Fibroblast of upper back skin (primary cell): ENCODE measurements around the gene PMM2.
A peak's percentile ranks its signal among the peaks of the same experiment; 100 is the strongest.
"Not testable (repeated sequence)": the region's sequence is repeated elsewhere in the genome, so short reads cannot be mapped to it uniquely, and the experiment has no call there.

Source experiments
- DNase-seq: peaks from one replicate; pipeline ENCODE4 v3.0.0-alpha.2; 2013

Gene PMM2

DNA sequence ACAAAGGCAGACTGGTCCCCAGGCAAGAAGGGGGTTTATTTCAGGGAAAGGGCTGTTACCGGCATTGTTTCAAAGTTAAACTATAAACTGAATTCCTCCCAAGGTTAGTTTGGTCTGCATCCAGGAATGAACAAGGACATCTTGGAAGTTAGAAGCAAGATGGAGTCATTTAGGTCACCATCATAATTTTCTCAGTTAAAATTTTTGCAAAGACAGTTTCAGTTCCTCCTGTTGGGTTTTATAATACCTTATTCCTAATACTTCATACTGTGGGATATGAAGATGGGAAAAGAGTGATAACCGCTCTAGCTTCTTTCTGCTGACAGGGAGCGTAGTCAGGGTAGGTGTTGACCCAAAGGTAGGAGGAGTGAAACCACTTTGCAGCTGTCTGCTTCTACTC is 24.8 kb downstream of the PMM2 start:
- no peak for DNase-seq

DNA sequence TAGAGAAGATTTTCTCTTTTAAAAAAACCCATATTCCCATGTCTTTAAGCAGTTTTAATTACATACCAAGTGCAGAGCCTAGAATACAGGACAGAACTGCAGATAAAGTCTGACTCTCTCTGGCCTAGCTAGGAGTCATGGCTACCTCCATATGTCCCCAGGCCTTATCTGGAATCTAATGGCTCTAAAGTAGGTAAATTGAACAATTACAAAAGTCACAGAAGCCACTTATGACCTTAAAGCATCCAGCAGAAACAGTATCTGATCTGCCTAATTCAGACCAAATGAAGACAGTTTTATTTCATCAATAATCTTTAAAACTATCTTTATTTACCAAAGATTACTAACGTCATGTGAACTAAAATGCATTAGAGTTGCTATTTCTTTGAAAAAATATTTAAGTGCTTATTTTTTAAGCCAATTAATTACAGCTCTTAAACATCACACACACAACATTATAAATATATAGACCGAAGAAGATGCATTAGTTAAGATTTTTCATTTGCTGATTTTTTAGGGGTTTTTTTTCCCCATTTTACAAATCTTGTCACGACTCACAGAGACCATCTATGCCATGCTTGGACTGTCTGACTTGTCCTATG is 28.7 kb downstream of the PMM2 start:
- DNase-seq: no peak

DNA sequence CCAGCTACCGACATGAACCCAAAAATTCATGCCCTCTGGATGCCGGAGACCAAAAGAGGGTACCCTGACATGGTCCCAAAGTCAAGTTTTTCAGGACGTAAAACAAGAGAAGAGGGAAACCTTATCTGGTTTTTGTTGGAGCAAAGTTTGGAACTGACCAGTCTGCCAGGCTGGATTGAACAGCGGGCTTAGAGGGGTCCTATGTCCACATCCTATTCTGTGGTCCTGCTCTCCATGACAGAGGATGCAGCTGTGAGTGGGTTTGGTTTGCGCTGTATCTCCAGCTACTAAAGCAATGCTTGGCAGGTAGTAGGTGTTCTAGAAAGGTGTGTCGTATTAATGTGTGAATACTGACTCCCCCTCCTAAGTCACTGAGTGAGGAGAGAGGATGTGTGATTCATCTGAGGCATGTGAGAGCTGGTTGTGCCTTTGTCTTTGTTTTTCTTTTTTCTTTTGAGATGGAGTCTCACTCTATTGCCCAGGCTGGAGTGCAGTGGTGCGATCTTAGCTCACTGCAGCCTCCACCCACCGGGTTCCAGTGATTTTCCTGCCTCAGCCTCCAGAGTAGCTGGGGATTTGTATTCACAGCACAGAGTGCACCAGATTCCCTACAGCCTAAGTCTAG is 31.0 kb downstream of the PMM2 start:
- DNase-seq: no peak

DNA sequence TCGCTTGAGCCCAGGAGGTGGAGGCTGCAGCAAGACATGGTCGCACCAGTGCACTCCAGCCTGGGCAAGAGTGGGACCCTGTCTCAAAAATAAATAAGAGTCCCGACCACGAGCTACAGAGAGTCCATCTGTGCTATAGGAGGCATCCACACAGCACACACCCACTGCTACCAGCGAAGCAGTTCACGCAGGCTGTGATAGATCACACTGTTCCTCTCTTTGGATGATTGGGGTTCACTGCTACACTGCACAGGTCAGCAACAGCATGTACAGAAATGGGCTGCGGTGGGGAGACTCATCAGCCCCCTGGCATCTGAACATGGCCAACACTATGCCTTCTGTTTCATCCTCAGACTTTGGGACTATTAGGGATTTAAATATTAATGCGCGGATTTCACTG is 33.8 kb downstream of the PMM2 start:
- no peak for DNase-seq

DNA sequence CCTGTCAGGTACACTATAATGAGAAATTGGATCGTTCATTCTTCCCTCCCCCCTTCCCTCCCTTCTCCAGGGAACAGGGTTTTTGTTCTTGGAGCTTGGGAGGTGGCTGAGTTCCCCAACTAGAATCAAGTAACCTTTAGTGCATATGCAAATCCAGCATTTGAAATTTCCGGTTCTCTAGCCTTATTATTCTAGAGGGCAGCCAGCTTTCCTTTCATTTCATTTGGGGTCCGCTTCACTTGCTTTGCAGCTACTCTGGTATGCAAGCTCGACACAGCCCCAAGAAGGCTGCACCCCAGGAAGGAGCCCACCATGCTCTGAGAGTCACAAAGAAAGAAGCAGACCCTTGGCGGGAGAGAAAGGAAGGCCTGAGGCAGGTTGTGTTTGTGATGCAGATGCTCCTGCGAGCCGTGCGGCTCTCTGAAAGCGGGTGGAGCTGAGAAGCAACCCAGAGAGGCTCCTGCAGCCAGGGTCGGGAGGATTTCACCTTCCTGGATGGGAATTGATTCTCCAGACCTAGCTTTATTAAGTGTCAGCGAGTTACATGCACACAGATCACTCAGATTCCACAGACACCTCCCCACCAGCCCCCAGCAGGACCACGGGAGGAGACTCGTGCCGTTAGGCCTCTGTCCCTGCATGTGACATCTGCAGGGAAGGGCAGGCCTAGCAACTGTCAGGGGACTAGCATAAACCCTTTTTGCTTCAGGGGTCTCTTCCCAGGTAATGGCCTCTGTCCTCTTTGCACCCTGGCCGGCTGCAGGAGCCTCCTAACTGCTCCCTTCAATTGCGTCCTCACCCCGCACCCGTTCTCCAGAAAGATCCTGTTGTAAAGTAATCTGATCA is 34.5 kb downstream of the PMM2 start:
- DNase-seq: no peak

DNA sequence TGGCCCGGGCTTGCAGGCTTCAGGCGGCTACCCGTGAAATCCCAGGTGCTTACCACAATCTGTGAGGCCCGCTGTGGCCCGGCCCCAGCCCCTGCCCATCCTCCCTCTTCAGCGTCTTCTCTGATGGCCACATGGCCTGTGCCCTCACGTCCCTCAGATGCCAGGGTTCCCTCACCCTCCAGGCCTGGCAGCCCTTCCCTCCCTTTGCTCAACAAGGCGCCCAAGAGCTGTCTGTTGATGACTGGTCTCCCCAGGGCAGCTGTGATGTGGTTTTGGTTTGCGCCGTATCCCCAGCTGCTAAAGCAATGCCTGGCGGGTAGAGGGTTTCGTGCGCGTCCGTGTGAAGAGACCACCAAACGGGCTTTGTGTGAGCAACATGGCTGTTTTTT is 35.1 kb downstream of the PMM2 start:
- DNase-seq: no peak

DNA sequence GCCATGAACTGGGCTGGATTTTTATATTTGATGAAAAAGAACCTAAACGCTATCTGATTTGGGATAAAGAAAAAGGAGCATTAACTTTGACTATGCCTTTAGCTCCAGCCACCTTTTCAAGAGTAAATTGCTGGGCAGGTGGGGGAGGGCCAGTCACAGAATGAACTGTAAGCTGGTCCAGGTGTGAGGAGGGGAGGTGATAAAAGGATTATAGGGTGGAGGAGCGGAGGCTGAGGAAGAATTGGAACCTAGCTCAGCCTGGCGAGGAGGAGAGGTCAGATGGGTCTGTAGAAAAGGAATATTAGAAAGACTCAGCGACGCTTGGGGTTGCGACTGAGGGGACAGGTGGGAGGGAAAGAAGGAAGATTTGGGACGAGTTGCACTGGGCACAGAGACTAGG is 39.2 kb downstream of the PMM2 start:
- DNase-seq: not testable (repeated sequence)

DNA sequence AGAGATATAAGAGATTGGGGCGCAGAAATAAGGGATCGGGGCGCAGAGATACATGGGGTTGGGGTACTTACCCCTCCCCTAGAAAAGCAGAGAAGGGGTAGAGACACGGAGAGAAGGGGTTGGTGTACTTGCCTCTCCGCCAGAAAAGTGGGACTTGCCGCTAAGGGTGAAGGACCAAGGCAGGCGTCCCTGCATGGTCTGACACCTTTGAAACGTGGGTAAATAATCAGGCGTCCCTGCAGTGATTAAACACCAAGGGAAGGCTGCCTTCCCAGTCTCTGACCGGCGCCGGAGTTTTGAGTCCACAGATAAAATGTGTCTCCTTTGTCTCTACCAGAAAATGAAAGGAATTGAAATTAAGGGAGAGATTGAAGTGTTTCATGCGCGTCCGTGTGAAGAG is 40.0 kb downstream of the PMM2 start:
- DNase-seq: not testable (repeated sequence)

DNA sequence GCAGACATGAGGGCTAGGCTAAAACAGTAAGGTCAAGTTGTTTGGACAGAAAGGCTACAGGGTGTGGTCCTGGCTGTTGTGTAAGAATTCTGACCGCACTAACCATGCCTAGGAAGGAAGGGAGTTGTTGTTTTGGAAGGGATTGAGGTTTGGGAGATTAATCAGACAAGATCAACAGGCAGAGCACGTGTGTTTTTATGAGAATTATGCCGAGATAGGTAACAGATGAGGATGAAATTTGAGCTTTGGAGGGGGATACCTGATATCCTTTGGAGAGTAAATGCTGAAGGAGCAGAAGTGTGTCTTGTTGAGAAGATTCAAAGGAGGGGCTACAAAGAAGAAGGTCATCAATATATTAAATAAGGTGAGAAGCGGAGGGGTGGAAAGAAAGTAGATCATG is 44.4 kb downstream of the PMM2 start:
- DNase-seq: not testable (repeated sequence)

DNA sequence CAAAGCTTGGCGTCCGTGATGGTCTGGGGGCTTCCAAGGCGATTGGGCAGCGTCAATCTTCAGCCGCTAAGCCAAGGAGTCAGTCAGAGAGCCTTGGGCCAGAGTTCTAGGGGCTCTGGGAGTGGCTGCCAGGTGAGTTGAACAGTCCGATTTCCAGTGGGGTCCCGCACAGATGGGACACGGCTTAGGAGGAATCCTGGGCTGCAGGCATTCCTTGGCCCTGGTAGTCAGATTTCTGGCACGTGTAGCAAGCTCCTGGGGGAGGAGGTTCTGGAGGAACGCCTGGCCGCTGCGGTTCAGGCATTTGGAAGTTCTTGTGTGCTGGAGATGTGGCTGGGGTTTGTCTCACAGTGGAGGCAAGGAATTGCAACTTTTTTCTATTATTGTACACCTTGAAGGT is 45.7 kb downstream of the PMM2 start:
- not testable (repeated sequence) for DNase-seq

DNA sequence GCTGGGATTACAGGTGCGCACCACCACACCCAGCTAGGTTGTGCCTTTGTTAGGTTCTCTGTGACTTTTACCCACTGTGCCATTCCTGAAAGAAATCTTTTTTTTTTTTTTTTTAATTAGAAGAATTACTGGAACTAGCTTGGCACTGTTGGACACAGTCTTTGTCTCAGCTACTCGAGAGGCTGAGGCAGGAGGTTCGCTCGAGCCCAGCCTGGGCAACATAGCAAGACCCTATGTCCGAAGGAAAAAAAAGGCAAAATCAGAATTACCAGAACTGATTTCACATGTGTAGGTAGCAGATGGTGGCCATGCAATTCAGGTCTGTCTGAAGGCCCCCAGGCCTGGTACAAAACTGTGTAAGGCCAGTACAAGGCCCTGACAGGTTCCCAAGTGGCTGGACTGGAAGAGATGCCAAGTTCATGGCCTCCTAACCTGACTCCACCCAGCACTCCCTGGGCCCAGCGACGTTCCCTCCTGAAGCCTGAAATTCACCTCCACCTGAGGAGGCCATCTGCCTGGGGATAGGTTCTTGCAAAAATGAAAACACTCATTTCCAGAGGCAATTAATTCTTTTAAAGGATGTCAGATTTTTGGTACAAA is 48.2 kb downstream of the PMM2 start:
- DNase-seq: no peak

DNA sequence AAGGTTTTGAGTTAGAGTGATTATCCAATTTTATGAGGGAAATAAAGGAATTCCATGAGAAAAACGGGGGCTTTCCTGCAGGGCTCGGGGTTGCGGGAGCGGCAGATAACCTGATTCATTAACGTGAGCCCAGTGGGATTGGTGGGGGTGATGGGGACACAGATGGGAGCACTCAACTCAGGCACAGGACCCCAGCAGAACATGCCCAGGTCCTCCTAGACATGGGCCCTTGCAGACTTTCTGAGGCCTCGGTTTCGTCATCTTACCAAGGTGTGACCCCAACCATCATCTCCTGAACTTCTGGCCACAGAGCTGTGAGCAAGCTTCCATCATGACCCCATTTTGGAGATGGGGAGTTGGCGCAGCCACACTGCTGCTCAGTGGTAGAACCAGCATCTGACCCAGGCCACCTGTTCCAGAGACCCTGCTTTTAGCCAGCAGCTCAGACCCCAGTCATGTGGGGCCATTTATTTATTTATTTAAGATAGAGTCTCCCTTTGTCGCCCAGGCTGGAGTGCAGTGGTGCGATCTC is 48.8 kb downstream of the PMM2 start:
- no peak for DNase-seq

DNA sequence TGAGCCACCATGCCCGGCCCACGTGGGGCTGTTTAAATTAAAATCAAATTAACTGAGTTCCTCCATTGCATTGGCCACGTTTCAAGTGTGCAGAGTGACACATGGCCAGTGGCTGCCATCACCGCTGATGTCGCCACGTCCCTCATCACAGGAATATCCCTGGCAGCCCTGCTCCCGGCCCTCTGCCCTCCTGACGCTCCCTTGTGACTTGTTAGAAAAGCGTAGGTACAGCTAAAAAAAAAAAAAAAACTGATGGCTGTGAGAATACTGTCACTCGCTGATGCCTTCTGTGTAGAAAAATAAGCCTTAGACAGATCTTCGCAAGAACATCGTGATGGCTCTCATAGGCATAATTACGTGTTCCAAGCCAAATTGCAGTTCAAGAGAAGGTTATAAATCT is 49.5 kb downstream of the PMM2 start:
- no peak for DNase-seq

DNA sequence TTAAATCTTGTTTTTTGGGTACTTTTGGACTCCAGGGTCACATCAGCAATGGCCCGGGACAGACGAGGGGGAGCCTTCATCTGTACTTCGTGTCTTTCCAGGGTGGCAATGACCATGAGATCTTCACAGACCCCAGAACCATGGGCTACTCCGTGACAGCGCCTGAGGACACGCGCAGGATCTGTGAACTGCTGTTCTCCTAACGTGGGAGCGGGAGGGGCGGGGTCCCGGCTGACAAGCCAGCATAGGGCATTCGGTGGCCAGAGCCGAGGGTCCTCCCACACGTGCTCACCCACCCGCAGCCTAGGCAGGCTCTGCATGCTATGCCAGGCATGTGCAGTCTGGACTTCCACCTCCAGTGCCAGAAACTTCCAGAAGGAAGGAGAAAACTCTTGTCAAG is 50.0 kb downstream of the PMM2 start:
- DNase-seq: no peak

DNA sequence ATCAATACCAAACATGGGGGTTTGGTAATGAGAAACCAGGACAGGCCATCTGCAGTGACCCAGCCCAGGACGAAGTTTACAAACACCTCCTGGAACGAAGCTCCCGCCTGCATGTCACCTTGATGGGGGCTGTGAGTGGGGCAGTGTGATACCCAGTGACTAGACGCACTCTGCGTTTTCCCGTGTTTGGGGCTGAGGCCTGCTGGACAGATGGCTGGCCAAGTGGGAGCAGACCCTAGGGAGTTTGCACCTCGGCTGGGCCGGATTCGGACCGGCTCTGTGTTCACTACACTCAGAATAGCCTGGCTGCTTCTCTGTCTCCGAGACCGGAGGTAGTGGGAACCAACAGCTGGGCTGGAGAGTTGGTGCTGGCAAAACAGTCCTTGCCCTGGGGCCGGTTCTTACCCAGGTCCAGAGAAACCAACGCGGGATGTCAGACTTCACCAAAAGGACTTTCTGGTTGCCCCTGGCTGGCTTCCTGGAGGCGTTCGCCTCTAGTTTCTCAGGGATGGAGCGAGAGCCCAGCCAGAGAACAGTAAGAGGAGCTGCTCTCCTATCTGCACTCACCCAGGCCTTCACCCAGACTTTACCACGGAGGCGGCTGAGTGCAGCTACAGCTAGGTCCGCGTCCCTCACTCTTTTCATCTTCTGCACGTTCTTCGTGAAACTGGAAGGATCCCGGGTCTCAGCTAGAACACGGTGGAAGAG is 50.7 kb downstream of the PMM2 start:
- DNase-seq: no peak

DNA sequence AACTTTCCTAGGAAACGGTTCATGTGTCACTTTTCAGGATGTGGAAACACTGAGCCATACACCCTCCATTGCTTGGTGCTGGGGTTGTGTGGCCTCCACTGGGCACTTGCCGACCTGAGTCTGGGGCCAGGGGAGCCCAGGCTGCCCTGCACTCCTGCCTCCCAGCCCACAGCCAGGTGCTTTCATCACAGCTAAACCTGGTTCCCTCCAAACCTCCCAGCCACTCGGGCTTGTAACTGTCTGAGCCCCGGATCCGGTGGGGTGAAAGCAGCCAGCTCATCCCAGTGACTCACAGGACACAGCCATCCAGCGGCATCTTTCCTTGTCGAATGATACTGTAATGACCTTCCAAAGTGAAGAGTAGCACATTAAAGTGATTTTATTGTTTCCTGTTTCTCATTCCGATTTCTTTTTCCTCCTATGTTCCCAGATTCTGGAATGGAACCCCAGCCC is 51.3 kb downstream of the PMM2 start:
- peak; percentile 75 for DNase-seq

DNA sequence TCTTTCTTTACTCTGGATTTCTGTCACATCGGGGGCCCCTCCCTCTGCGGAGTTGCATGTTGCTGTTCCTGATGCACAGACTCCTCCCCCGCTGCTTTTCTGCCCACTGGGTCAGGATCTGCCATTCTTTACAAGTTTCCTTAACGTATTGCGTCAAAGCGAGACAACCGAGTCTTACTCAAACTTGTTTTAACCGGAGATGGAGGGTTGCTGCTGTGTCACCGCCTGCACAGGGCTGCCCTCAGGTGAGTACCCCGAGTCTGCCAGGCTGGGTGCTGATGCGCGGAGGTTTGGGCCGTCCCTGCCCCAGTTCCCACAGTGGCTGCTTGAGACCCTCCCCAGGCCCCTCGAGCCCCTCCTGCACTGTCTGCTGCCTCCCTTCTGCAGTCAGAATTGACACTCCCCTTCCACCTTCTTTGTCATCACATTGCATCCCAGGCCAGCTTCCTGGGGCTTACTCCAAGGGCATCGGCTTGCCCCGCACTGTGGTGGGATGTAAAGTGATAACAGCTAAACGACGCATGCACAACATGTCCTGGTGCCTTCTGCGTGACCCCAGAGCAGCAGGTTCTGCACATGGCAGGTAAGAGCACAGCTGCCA is 51.9 kb downstream of the PMM2 start:
- DNase-seq: no peak

DNA sequence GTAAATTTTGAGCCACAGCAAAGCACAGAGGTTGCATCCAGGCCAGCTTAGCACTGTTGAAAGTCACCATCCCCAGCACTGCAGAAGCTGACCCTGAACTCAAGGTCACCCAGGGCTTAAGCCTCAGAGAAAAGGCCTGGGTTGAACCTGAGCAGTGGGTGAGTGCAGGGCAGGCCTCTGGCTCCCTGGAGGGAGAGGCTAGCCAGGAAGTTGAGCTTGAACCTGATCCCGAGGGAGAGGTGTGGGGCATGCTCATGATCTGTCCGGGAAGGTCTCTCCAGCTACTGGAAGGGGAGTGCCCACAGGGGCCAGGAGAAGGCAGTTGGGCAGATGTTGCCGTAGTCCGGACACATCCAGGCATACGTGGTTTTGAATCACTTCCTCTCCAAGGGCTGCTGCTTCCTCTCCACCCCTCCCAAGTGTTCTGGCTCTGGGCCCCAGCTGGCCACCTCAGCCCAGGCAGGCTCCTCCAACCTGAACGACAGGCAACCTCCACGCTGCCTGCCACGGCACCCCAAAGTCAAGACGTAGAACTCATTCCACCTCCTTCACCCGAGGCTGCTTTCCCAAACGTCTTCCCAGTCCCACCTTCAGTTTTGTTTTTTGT is 52.7 kb downstream of the PMM2 start:
- DNase-seq: peak; percentile 65

DNA sequence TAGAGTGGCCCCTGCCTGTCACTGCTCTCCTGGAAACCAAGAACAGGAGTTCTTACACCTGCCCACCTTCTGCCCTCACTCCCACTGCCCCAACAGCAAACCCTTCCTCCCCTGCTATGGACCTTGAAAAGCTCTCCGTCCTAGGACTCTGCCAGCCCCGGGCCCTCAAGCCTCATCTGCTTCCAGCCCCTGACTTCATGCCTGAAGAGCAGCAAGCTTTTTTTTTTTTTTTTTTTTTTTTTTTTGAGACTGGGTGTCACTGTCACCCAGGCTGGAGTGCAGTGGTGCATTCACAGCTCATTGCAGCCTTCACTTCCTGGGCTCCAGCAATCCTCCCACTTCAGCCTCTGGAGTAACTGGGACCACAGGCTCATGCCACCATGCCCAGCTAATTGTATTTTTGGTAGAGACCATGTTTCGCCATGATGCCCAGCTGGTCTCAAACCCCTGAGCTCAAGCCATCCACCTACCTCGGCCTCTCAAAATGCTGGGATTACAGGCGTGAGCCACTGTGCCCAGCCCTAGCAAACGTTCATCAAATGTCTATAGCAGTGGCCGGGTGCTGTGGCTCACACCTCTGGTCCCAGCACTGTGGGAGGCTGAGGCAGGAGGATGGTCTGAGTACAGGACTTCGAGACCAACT is 54.2 kb downstream of the PMM2 start:
- no peak for DNase-seq

DNA sequence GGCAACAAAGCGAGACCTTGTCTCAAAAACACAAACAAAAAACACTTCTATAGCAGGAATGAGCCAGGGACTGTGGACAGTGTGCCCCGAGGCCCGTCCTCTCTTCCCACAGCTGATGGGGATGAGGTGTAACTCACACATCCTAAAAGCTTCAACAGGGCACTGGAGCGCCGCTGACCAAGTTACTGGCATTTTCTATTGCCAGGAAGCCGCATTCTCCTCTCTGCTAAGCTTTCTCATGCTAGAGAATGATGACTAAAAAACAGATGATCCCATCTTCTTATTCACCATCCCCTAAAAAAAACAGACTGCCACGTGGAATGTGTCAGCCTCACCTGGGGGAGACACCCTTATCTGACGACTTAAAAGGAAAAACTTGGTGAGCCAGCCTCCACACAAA is 54.9 kb downstream of the PMM2 start:
- DNase-seq: no peak

DNA sequence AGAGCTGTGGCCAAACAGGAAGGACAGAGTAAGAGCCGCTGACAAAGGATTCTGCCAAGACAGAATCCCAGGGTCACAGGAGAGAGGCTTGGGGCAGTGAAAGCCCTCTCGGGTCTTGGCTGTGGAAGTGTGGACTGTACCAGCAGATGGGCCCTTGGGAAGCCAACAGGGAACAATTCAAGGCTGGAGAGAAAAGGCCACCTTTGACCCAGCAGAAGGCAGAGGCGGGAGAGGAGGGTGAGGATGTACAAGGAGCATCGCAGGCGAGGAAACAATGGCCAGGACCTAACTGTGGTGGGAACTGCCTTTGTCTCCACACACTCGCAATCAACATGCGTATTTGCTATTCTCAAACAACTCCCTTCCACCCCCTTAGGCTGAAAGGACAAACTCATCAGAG is 55.5 kb downstream of the PMM2 start:
- DNase-seq: no peak
